ENCODE data around the gene XXYLT1.

Gene XXYLT1

GRCh38 chr3:195150181-195151118 lies 120.5 kb downstream of the XXYLT1 start:
- no peak overlapping the region for H3K4me3 ChIP-seq (replicated peaks; ENCODE audit: low read depth, low read length)
- DNase-seq (ENCODE audit: extremely low read depth, low read depth), result no peak
- TF ChIP-seq, protein P1, sequence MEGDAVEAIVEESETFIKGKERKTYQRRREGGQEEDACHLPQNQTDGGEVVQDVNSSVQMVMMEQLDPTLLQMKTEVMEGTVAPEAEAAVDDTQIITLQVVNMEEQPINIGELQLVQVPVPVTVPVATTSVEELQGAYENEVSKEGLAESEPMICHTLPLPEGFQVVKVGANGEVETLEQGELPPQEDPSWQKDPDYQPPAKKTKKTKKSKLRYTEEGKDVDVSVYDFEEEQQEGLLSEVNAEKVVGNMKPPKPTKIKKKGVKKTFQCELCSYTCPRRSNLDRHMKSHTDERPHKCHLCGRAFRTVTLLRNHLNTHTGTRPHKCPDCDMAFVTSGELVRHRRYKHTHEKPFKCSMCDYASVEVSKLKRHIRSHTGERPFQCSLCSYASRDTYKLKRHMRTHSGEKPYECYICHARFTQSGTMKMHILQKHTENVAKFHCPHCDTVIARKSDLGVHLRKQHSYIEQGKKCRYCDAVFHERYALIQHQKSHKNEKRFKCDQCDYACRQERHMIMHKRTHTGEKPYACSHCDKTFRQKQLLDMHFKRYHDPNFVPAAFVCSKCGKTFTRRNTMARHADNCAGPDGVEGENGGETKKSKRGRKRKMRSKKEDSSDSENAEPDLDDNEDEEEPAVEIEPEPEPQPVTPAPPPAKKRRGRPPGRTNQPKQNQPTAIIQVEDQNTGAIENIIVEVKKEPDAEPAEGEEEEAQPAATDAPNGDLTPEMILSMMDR (IDR thresholded peaks at IDR 0.05; ENCODE audit: low read depth, low read length, missing control alignments), result no peak

GRCh38 chr3:195149292-195150030 lies 121.5 kb downstream of the XXYLT1 start:
- TF ChIP-seq, protein P1 (IDR thresholded peaks at IDR 0.05; ENCODE audit: low read depth, low read length, missing control alignments), result no peak
- DNase-seq (ENCODE audit: extremely low read depth, low read depth), result no peak
- no peak overlapping the region for H3K4me3 ChIP-seq (replicated peaks; ENCODE audit: low read depth, low read length)

GRCh38 chr3:195148549-195148948 lies 122.4 kb downstream of the XXYLT1 start:
- DNase-seq (ENCODE audit: extremely low read depth, low read depth), result no peak
- TF ChIP-seq, protein P1 (IDR thresholded peaks at IDR 0.05; ENCODE audit: low read depth, low read length, missing control alignments), result no peak

DNA sequence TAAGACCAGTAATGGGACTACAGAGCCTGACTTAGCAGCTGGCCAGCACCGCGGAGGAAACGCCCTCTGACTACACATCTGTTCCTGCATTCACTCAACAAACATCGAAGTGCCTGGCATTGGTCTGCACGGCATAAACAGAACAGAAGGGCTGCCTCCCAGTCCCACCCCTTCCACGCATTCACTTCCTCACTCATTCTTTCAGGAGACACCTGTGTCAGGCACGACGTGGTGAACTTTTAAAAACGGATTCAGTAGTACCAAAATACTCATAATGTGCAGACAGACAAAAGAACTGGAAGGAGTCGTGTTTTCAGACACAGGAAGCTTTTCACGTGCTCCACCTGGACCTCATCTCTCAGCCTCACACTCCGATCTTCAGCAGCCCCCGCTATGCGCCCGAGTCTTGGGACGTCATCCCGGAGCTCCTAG lies 123.3 kb downstream of the XXYLT1 start:
- TF ChIP-seq, protein P1 (IDR thresholded peaks at IDR 0.05; ENCODE audit: low read depth, low read length, missing control alignments), result no peak
- DNase-seq (ENCODE audit: extremely low read depth, low read depth), result no peak
- H3K4me3 ChIP-seq (replicated peaks; ENCODE audit: low read depth, low read length), result no peak overlapping the region

More at GRCh38 chr3:195148549-195148948, 122.4 kb downstream of the XXYLT1 start:
- H3K4me3 ChIP-seq (replicated peaks; ENCODE audit: low read depth, low read length), result no peak overlapping the region

GRCh38 chr3:195146131-195146530 lies 124.8 kb downstream of the XXYLT1 start:
- H3K4me3 ChIP-seq (replicated peaks; ENCODE audit: low read depth, low read length), result no peak overlapping the region
- no peak for DNase-seq (ENCODE audit: extremely low read depth, low read depth)
- TF ChIP-seq, protein P1 (IDR thresholded peaks at IDR 0.05; ENCODE audit: low read depth, low read length, missing control alignments), result no peak

- DNase-seq (ENCODE audit: extremely low read depth, low read depth), result no peak
- no peak overlapping the region for H3K4me3 ChIP-seq (replicated peaks; ENCODE audit: low read depth, low read length)
- TF ChIP-seq, protein P1 (IDR thresholded peaks at IDR 0.05; ENCODE audit: low read depth, low read length, missing control alignments), result no peak
These were observed 125.4 kb downstream of the XXYLT1 start for GRCh38 chr3:195145579-195145978.

All from HFF-Myc (cell line).